ENCODE measurements around the gene TEX14. TPM values are rescaled to one million over a fixed set of nuclear protein-coding genes. Genes with fewer than 3 reads are reported as not detected.

TEX14 gene
- polyA plus RNA-seq, 1 of the 3 experiments (the other 2 are of a cell fraction) = 0.02 TPM

GRCh38 chr17:58601976-58602375 is 89.9 kb downstream of the TEX14 start:
- no peaks in the 10 kb centered on the region for H3K9me2 ChIP-seq
- no peaks in the 10 kb centered on the region for H3K27me3 ChIP-seq (ENCODE audit: insufficient read depth)
- ChIA-PET POLR2A (interaction anchor here (0.6 to 2.1 kb wide), 2 partner anchors 30 to 1375 kb away, joined by 3 to 8 read pairs; no protein-coding TSS in a partner anchor), CTCF (interaction anchor here (0.9 to 2.3 kb wide), 5 partner anchors 13 to 109 kb away, joined by 3 to 11 read pairs (median 4); no protein-coding TSS in a partner anchor)
- no peaks in the 10 kb centered on the region for H4K20me1 ChIP-seq (ENCODE audit: insufficient read depth)
- no peak overlapping the region for H3K27ac ChIP-seq (ENCODE audit: low read depth in 2 of 2, low read length in 1 of 2)
- H3K9me3 ChIP-seq = no peaks in the 10 kb centered on the region
- H3K4me1 ChIP-seq (ENCODE audit: control insufficient read depth in 1 of 2, insufficient read depth in 2 of 2, low read depth in 1 of 2, low read length in 1 of 2) = no peaks in the 10 kb centered on the region
- no peak overlapping the region for H2AFZ ChIP-seq (ENCODE audit: low read depth)
- no peak overlapping the region for H3K4me3 ChIP-seq (ENCODE audit: low read depth in 2 of 2, low read length in 1 of 2)
- no peak for DNase-seq
- H3K79me2 ChIP-seq (ENCODE audit: insufficient read depth) = no peaks in the 10 kb centered on the region
- no peak overlapping the region for H3K4me2 ChIP-seq
- no peak overlapping the region for H3K9ac ChIP-seq
- H3F3A ChIP-seq (replicated peaks; ENCODE audit: insufficient read depth) = no peaks in the 10 kb centered on the region
- TF ChIP-seq TCF12 (IDR thresholded peaks at IDR 0.05) = no peak
- TF ChIP-seq NRF1 (IDR thresholded peaks at IDR 0.05; ENCODE audit: low read depth, low read length) = no peak
- TF ChIP-seq TAF1 (IDR thresholded peaks at IDR 0.05; ENCODE audit: borderline replicate concordance, low read depth, low read length) = no peak
- no peak for TF ChIP-seq PBX3 (IDR thresholded peaks at IDR 0.05)
- TF ChIP-seq GABPA (IDR thresholded peaks at IDR 0.05; ENCODE audit: low read depth) = no peak
- TF ChIP-seq MEF2A (IDR thresholded peaks at IDR 0.05; ENCODE audit: borderline replicate concordance, low read depth) = no peak
- TF ChIP-seq, protein P1, sequence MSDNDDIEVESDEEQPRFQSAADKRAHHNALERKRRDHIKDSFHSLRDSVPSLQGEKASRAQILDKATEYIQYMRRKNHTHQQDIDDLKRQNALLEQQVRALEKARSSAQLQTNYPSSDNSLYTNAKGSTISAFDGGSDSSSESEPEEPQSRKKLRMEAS (IDR thresholded peaks at IDR 0.05; ENCODE audit: low read depth) = no peak
- no peak for TF ChIP-seq RAD21 (IDR thresholded peaks at IDR 0.05; ENCODE audit: low read length)
- TF ChIP-seq, protein P2, sequence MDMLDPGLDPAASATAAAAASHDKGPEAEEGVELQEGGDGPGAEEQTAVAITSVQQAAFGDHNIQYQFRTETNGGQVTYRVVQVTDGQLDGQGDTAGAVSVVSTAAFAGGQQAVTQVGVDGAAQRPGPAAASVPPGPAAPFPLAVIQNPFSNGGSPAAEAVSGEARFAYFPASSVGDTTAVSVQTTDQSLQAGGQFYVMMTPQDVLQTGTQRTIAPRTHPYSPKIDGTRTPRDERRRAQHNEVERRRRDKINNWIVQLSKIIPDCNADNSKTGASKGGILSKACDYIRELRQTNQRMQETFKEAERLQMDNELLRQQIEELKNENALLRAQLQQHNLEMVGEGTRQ (IDR thresholded peaks at IDR 0.05; ENCODE audit: borderline replicate concordance, low read depth, low read length) = no peak
- no peak for TF ChIP-seq EZH2phosphoT487 (IDR thresholded peaks at IDR 0.05; ENCODE audit: borderline replicate concordance, low read depth)
- TF ChIP-seq, protein P3, sequence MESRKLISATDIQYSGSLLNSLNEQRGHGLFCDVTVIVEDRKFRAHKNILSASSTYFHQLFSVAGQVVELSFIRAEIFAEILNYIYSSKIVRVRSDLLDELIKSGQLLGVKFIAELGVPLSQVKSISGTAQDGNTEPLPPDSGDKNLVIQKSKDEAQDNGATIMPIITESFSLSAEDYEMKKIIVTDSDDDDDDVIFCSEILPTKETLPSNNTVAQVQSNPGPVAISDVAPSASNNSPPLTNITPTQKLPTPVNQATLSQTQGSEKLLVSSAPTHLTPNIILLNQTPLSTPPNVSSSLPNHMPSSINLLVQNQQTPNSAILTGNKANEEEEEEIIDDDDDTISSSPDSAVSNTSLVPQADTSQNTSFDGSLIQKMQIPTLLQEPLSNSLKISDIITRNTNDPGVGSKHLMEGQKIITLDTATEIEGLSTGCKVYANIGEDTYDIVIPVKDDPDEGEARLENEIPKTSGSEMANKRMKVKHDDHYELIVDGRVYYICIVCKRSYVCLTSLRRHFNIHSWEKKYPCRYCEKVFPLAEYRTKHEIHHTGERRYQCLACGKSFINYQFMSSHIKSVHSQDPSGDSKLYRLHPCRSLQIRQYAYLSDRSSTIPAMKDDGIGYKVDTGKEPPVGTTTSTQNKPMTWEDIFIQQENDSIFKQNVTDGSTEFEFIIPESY (IDR thresholded peaks at IDR 0.05; ENCODE audit: borderline replicate concordance, low read depth) = no peak
- TF ChIP-seq FOXM1 (IDR thresholded peaks at IDR 0.05; ENCODE audit: low read depth) = no peak
- TF ChIP-seq ELF1 (IDR thresholded peaks at IDR 0.05) = no peak
- TF ChIP-seq POLR2AphosphoS5 (IDR thresholded peaks at IDR 0.05; ENCODE audit: low read depth, low read length) = no peak
- TF ChIP-seq SMC3 (IDR thresholded peaks at IDR 0.05; ENCODE audit: low read depth, low read length) = no peak
- no peak for TF ChIP-seq YY1 (IDR thresholded peaks at IDR 0.05; ENCODE audit: low read depth)
- TF ChIP-seq, protein P4, sequence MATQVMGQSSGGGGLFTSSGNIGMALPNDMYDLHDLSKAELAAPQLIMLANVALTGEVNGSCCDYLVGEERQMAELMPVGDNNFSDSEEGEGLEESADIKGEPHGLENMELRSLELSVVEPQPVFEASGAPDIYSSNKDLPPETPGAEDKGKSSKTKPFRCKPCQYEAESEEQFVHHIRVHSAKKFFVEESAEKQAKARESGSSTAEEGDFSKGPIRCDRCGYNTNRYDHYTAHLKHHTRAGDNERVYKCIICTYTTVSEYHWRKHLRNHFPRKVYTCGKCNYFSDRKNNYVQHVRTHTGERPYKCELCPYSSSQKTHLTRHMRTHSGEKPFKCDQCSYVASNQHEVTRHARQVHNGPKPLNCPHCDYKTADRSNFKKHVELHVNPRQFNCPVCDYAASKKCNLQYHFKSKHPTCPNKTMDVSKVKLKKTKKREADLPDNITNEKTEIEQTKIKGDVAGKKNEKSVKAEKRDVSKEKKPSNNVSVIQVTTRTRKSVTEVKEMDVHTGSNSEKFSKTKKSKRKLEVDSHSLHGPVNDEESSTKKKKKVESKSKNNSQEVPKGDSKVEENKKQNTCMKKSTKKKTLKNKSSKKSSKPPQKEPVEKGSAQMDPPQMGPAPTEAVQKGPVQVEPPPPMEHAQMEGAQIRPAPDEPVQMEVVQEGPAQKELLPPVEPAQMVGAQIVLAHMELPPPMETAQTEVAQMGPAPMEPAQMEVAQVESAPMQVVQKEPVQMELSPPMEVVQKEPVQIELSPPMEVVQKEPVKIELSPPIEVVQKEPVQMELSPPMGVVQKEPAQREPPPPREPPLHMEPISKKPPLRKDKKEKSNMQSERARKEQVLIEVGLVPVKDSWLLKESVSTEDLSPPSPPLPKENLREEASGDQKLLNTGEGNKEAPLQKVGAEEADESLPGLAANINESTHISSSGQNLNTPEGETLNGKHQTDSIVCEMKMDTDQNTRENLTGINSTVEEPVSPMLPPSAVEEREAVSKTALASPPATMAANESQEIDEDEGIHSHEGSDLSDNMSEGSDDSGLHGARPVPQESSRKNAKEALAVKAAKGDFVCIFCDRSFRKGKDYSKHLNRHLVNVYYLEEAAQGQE (IDR thresholded peaks at IDR 0.05; ENCODE audit: low read depth, low read length) = no peak
- no peak for TF ChIP-seq EP300 (IDR thresholded peaks at IDR 0.05; ENCODE audit: borderline replicate concordance in 1 of 2, low read depth in 1 of 2, low read length in 1 of 2)
- TF ChIP-seq NFIC (IDR thresholded peaks at IDR 0.05; ENCODE audit: borderline replicate concordance) = no peak
- no peaks in the 10 kb centered on the region for H3K36me3 ChIP-seq (replicated peaks in 1 of 2; ENCODE audit: control insufficient read depth in 1 of 2, insufficient read depth in 2 of 2, low read length in 1 of 2)

Data from SK-N-SH (cell line).